Calu3 (cell line): ENCODE measurements around the gene RGS3. TPM values are rescaled to one million over a fixed set of nuclear protein-coding genes. Genes with fewer than 3 reads are reported as not detected.

Source experiments
- BruUV-seq: library from RNA; stranded (reverse); fragments of 400-500 nt; replicated peaks from 2 replicates; lab custom pipeline; 2021; lab: Mats Ljungman, UMichigan
- CTCF ChIA-PET: fragments of 300-600 bp; sonication (Branson Sonifier 250); formaldehyde crosslinking; loops from one replicate; lab custom pipeline; 2022; ENCODE audit warnings: antibody characterized with exemption; lab: Charles Lee
- DNase-seq: peaks from one replicate; pipeline ENCODE4 v3.0.0; 2022
- H3K27ac Mint-ChIP-seq: one replicate; pipeline ENCODE4 v1.8.0; 2022; ENCODE audit warnings: mixed read lengths; ENCODE audit not compliant: unreplicated experiment
- H3K27me3 Mint-ChIP-seq: one replicate; pipeline ENCODE4 v1.8.0; 2022; ENCODE audit warnings: mixed read lengths; ENCODE audit not compliant: unreplicated experiment
- H3K36me3 Mint-ChIP-seq: one replicate; pipeline ENCODE4 v1.8.0; 2022; ENCODE audit warnings: mild to moderate bottlenecking, moderate library complexity, mixed read lengths; ENCODE audit not compliant: insufficient read depth, unreplicated experiment
- H3K4me1 Mint-ChIP-seq: one replicate; pipeline ENCODE4 v1.8.0; 2022; ENCODE audit warnings: mild to moderate bottlenecking, low read depth, mixed read lengths; ENCODE audit not compliant: unreplicated experiment
- H3K4me3 Mint-ChIP-seq: one replicate; pipeline ENCODE4 v1.8.0; 2022; ENCODE audit warnings: mild to moderate bottlenecking, low read depth, moderate library complexity, mixed read lengths; ENCODE audit not compliant: unreplicated experiment
- H3K9me3 Mint-ChIP-seq: one replicate; pipeline ENCODE4 v1.8.0; 2022; ENCODE audit warnings: low read depth, mixed read lengths; ENCODE audit not compliant: unreplicated experiment
- CTCF ChIP-seq: fragments of 200-600 bp; IDR thresholded peaks from one replicate; pipeline ENCODE4 v1.8.0; 2022; ENCODE audit warnings: antibody characterized with exemption; ENCODE audit not compliant: unreplicated experiment
- intact Hi-C: fragments of 100-400 bp; cut with micrococcal nuclease; formaldehyde crosslinking; loops from one replicate; pipeline ENCODE4 v1.10.0; 2022; ENCODE audit not compliant: unreplicated experiment
- total RNA-seq: library from RNA; stranded (reverse); gene quantifications from 2 replicates; pipeline ENCODE4 v1.2.3, GENCODE V29; 2022

The RGS3 gene
- total RNA-seq, 1 experiment from 2014 or later = 61.8 TPM

DNA sequence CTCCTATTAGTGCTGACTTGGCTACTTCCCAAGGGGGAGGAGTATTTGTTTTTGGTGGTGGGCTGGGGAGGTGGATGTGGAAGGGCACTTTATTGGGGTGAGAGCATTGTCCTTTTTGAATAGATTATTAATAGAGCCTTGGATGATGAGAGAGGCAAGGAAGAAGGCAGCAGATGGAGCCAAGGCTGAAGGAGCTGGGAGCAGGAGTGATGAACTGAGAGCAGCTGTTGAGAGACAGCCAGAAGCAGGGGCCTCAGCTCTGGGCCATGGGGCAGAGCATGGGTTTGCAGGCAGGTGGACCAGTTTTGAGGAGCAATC lies 29.6 kb downstream of the RGS3 start:
- TF ChIP-seq CTCF = no peak
- peaks cover 13% of the 10 kb centered on the region for H3K36me3 Mint-ChIP-seq
- no TSS peak for BruUV-seq
- no peaks in the 10 kb centered on the region for H3K4me1 Mint-ChIP-seq
- no peak for DNase-seq
- no peak overlapping the region for H3K4me3 Mint-ChIP-seq
- CTCF ChIA-PET = no interaction called here
- H3K27me3 Mint-ChIP-seq = no peaks in the 10 kb centered on the region
- no peak overlapping the region for H3K27ac Mint-ChIP-seq
- H3K9me3 Mint-ChIP-seq = no peaks in the 10 kb centered on the region
- intact Hi-C loops = no loop called here

DNA sequence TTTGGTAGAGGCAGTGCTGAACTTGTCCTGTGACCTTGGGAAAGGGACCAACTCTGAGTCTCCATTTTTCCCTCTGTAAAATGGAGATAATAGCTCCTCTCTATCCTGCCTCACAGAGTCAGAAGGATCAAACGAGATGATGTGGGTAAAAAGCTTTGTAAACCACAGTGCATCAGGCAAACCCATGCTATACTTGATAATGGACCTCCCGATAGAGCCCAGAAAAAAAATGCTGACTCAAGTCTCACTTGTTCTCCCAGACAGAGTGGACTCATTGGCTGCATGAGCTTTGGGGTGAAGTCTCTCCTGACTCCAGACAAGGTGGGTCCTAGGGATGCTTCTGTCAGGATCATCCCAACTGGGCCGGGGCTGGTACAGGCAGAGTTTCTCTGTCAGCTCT lies 32.0 kb downstream of the RGS3 start:
- CTCF ChIA-PET = no interaction called here
- Mint-ChIP-seq H3K27ac (no peak overlapping the region), H3K4me1 (no peaks in the 10 kb centered on the region), H3K27me3 (no peaks in the 10 kb centered on the region), H3K4me3 (no peak overlapping the region), H3K36me3 (peaks cover 8% of the 10 kb centered on the region), H3K9me3 (no peaks in the 10 kb centered on the region)
- BruUV-seq = no TSS peak
- no peak for TF ChIP-seq CTCF
- DNase-seq = no peak
- intact Hi-C loops = no loop called here

DNA sequence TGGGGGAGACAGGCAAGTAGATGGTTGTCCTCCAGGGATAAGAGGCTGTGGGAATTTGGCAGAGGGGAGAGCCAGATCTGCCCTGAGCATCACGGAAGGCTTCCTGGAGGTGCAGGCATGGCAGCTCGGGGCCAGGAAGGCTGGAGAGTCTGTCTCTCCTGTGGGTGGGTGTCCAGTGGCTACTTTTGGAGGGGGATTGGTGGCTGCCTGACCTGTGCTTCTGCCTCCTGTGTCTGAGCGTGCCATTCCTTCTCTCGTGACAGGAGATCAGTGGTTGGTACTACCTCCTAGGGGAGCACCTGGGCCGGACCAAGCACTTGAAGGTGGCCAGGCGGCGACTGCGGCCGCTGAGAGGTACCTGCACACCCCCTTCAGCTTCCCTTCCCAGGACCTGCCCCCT lies 33.5 kb downstream of the RGS3 start:
- Mint-ChIP-seq H3K27ac (no peak overlapping the region), H3K9me3 (no peaks in the 10 kb centered on the region), H3K4me1 (no peaks in the 10 kb centered on the region), H3K4me3 (no peak overlapping the region), H3K27me3 (no peaks in the 10 kb centered on the region), H3K36me3 (peaks cover 8% of the 10 kb centered on the region)
- no TSS peak for BruUV-seq
- TF ChIP-seq CTCF = no peak
- CTCF ChIA-PET = no interaction called here
- DNase-seq = no peak
- intact Hi-C loops = no loop called here

DNA sequence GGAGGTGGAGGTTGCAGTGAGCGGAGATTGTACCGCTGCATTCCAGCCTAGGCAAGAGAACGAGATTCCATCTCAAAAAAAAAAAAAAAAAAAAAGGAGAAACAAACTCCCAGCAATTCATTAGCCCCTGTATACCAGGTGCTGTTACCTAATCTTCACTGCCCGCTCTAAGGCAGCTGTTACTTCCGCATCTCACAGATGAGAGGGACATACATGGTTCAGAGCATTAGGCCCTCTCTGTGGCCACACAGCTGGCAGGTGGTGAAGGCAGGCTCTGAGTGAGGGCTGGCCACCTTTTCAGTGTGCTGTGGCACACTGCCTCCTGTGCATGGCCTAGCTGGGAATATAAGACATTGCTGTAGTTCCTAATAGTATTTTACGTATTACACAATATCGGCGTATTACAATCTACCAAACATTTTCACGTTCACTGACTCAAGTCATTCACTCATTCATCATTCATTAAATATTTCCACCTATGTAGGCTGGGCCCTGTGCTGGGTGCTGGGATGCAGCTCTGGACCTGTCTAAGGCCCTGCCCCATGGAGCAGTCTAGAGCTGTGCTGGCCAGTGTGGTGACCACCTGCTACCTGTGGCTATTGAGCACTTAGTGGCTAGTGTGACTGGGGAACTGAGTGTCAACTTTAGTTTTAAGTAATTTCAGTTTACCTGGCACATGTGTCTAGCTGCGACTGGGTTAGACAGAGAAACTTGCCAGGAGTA lies 35.8 kb downstream of the RGS3 start:
- H3K4me3 Mint-ChIP-seq = no peak overlapping the region
- intact Hi-C loops = no loop called here
- H3K27ac Mint-ChIP-seq = no peak overlapping the region
- H3K36me3 Mint-ChIP-seq = peaks cover 8% of the 10 kb centered on the region
- no peaks in the 10 kb centered on the region for H3K9me3 Mint-ChIP-seq
- H3K27me3 Mint-ChIP-seq = no peaks in the 10 kb centered on the region
- TF ChIP-seq CTCF = no peak
- CTCF ChIA-PET = interaction anchor here (0.6 kb wide), 1 partner anchor 757 kb away, joined by 4 read pairs; no protein-coding TSS in a partner anchor
- peaks cover 7% of the 10 kb centered on the region for H3K4me1 Mint-ChIP-seq
- no TSS peak for BruUV-seq
- no peak for DNase-seq
